ENCODE results near the gene ADGRV1.
A peak's percentile ranks its signal among the peaks of the same experiment; 100 is the strongest.

The ADGRV1 gene

GRCh38 chr5:91145333-91145620 is 586.7 kb downstream of the ADGRV1 start:
- TF ChIP-seq YY1 (IDR thresholded peaks at IDR 0.05; ENCODE audit: low read depth) = no peak
- no peak for TF ChIP-seq RAD21 (IDR thresholded peaks at IDR 0.05; ENCODE audit: low read depth)
- TF ChIP-seq TCF12 (IDR thresholded peaks at IDR 0.05; ENCODE audit: low read depth) = no peak
- TF ChIP-seq CEBPB (IDR thresholded peaks at IDR 0.05) = no peak
- TF ChIP-seq EGR1 (IDR thresholded peaks at IDR 0.05) = no peak
- no peak for TF ChIP-seq EP300 (IDR thresholded peaks at IDR 0.05; ENCODE audit: borderline replicate concordance)
- TF ChIP-seq TAF1 (IDR thresholded peaks at IDR 0.05; ENCODE audit: low read depth) = no peak
- no peak for TF ChIP-seq MAX (IDR thresholded peaks at IDR 0.05)
- TF ChIP-seq, protein P1, sequence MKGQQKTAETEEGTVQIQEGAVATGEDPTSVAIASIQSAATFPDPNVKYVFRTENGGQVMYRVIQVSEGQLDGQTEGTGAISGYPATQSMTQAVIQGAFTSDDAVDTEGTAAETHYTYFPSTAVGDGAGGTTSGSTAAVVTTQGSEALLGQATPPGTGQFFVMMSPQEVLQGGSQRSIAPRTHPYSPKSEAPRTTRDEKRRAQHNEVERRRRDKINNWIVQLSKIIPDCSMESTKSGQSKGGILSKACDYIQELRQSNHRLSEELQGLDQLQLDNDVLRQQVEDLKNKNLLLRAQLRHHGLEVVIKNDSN (IDR thresholded peaks at IDR 0.05) = no peak
- no peak for TF ChIP-seq FOXM1 (IDR thresholded peaks at IDR 0.05; ENCODE audit: borderline replicate concordance, low read depth)
- TF ChIP-seq TEAD4 (IDR thresholded peaks at IDR 0.05) = no peak
- TF ChIP-seq ZBTB7A (IDR thresholded peaks at IDR 0.05; ENCODE audit: low read depth) = no peak

DNA sequence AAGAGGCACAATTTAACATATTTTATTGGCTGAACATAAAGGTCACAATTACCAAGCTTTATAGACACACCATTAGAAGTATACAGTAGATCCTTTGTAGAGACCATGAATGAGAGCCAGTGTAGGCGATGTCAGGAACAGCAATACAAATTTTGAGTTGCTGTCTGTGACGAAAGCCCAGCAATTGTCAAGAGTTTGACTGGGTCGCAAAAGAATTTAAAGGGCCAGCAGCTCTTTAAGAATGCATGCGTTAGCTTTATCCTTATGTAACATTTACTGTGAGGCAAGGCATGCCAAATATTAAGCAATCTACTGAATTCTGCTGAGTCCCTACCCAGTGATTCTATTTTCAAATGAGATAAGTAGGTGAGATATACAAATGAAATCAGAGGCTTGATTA is 587.6 kb downstream of the ADGRV1 start:
- TF ChIP-seq CEBPB (IDR thresholded peaks at IDR 0.05) = peak; percentile 46; the same call in 1 of the 2 replicates
- TF ChIP-seq, protein P1 (IDR thresholded peaks at IDR 0.05) = no peak

GRCh38 chr5:91146905-91147600 is 588.5 kb downstream of the ADGRV1 start:
- TF ChIP-seq RAD21 (IDR thresholded peaks at IDR 0.05; ENCODE audit: low read depth) (no peak), REST (IDR thresholded peaks at IDR 0.05; ENCODE audit: low read depth) (no peak)

DNA sequence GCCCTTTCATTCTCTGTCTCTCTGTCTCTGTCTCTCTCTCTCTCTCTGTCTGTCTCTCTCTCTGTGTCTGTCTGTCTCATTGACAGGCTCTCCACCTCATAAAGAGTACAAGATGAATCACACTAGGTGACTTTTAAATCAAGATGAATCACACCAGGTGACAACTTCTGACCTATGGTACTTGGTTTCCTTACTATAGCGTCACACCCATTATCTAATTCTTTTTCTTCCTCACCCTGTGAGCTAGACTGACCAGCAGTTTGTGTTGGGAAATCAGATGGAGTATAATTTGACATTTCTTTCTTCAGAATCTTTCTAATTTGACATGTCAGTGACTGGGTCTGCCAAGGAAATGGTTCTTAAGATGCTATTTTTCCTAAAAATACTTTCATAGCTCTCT is 591.6 kb downstream of the ADGRV1 start:
- TF ChIP-seq TAF1 (IDR thresholded peaks at IDR 0.05; ENCODE audit: low read depth) = no peak
- no peak for TF ChIP-seq EGR1 (IDR thresholded peaks at IDR 0.05)
- no peak for TF ChIP-seq REST (IDR thresholded peaks at IDR 0.05; ENCODE audit: low read depth)
- no peak for TF ChIP-seq CEBPB (IDR thresholded peaks at IDR 0.05)
- no peak for TF ChIP-seq TEAD4 (IDR thresholded peaks at IDR 0.05)
- no peak for TF ChIP-seq FOXM1 (IDR thresholded peaks at IDR 0.05; ENCODE audit: borderline replicate concordance, low read depth)
- no peak for TF ChIP-seq RAD21 (IDR thresholded peaks at IDR 0.05; ENCODE audit: low read depth)
- TF ChIP-seq, protein P1 (IDR thresholded peaks at IDR 0.05) = no peak
- TF ChIP-seq MAX (IDR thresholded peaks at IDR 0.05) = no peak
- TF ChIP-seq NFIC (IDR thresholded peaks at IDR 0.05) = no peak
- no peak for TF ChIP-seq YY1 (IDR thresholded peaks at IDR 0.05; ENCODE audit: low read depth)
- no peak for TF ChIP-seq ZBTB7A (IDR thresholded peaks at IDR 0.05; ENCODE audit: low read depth)
- TF ChIP-seq EP300 (IDR thresholded peaks at IDR 0.05; ENCODE audit: borderline replicate concordance) = no peak
- no peak for TF ChIP-seq CREB1 (IDR thresholded peaks at IDR 0.05; ENCODE audit: low read depth)
- TF ChIP-seq TCF12 (IDR thresholded peaks at IDR 0.05; ENCODE audit: low read depth) = no peak

DNA sequence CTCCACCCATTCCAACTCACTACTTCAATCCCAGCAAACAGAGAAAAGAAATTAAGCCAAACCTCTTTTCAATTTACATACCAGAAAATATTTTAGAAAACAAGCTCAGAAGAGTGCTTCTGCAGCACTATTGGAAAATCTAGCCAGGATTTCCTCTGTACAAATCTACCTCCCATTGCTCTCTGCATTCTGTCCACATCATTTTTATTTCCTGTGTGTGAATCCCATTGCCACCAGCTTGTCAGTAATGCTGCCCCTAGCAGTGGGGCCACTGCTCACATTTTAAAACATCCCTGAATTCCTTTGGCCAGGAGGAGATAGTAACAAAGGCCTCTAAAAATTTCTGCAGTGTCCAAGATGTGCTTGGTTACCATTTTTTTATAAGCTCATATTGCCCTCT is 592.0 kb downstream of the ADGRV1 start:
- no peak for TF ChIP-seq CEBPB (IDR thresholded peaks at IDR 0.05)
- no peak for TF ChIP-seq TCF12 (IDR thresholded peaks at IDR 0.05; ENCODE audit: low read depth)
- no peak for TF ChIP-seq TAF1 (IDR thresholded peaks at IDR 0.05; ENCODE audit: low read depth)
- TF ChIP-seq MAX (IDR thresholded peaks at IDR 0.05) = no peak
- TF ChIP-seq, protein P1 (IDR thresholded peaks at IDR 0.05) = no peak
- TF ChIP-seq FOXM1 (IDR thresholded peaks at IDR 0.05; ENCODE audit: borderline replicate concordance, low read depth) = no peak
- no peak for TF ChIP-seq EGR1 (IDR thresholded peaks at IDR 0.05)
- TF ChIP-seq ZBTB7A (IDR thresholded peaks at IDR 0.05; ENCODE audit: low read depth) = no peak
- TF ChIP-seq EP300 (IDR thresholded peaks at IDR 0.05; ENCODE audit: borderline replicate concordance) = no peak
- no peak for TF ChIP-seq TEAD4 (IDR thresholded peaks at IDR 0.05)
